Midbrain (tissue), 1 donor: ENCODE results near the gene CAPZB.

Experiments used
- DNase-seq: peaks from one replicate; lab custom pipeline; 2025; lab: John Stamatoyannopoulos, UW

The CAPZB gene

GRCh38 chr1:19346026-19346425 is 139.3 kb downstream of the CAPZB start:
- no peak for DNase-seq

GRCh38 chr1:19345391-19345790 is 139.9 kb downstream of the CAPZB start:
- peak; percentile 21 for DNase-seq

- DNase-seq, result no peak
Measured at GRCh38 chr1:19344831-19345230, 140.5 kb downstream of the CAPZB start.

- peak; percentile 32 for DNase-seq
Measured at GRCh38 chr1:19344372-19344810, 140.9 kb downstream of the CAPZB start.

- DNase-seq, result no peak
Measured at GRCh38 chr1:19343617-19344350, 141.6 kb downstream of the CAPZB start.

- DNase-seq, result no peak
Measured at GRCh38 chr1:19342894-19343616, 142.3 kb downstream of the CAPZB start.

GRCh38 chr1:19342062-19342750 is 143.1 kb downstream of the CAPZB start:
- DNase-seq, result no peak

- DNase-seq, result peak; percentile 42
Measured at GRCh38 chr1:19341201-19342061, 143.9 kb downstream of the CAPZB start.

- DNase-seq, result no peak
Measured at GRCh38 chr1:19340387-19340937, 144.9 kb downstream of the CAPZB start.

- no peak for DNase-seq
Measured at GRCh38 chr1:19339214-19339861, 146.0 kb downstream of the CAPZB start.

GRCh38 chr1:19338323-19338762 is 147.0 kb downstream of the CAPZB start:
- no peak for DNase-seq

GRCh38 chr1:19337289-19337688 is 148.1 kb downstream of the CAPZB start:
- no peak for DNase-seq

GRCh38 chr1:19336543-19336942 is 148.8 kb downstream of the CAPZB start:
- DNase-seq, result no peak

GRCh38 chr1:19333587-19334354 is 151.6 kb downstream of the CAPZB start:
- DNase-seq, result no peak

- DNase-seq, result no peak
Measured at GRCh38 chr1:19332832-19333231, 152.5 kb downstream of the CAPZB start.

GRCh38 chr1:19331262-19331878 is 154.0 kb downstream of the CAPZB start:
- no peak for DNase-seq

GRCh38 chr1:19330449-19331135 is 154.7 kb downstream of the CAPZB start:
- DNase-seq, result no peak

- no peak for DNase-seq
Measured at GRCh38 chr1:19329611-19330010, 155.7 kb downstream of the CAPZB start.

GRCh38 chr1:19329188-19329587 is 156.2 kb downstream of the CAPZB start:
- DNase-seq, result no peak
